ENCODE measurements around the gene LMO1. TPM values are rescaled to one million over a fixed set of nuclear protein-coding genes. Genes with fewer than 3 reads are reported as not detected.

LMO1 gene
- total and polyA plus RNA-seq, 4 donors = not detected

- Histone ChIP-seq H3K36me3 (ENCODE audit: control insufficient read depth in 4 of 4, insufficient read depth in 3 of 4, low read depth in 1 of 4, low read length in 3 of 4) (no peaks in the 10 kb centered on the region), H3K4me3 (ENCODE audit: low read depth in 1 of 3, low read length in 3 of 3) (no peak overlapping the region), H3K27me3 (ENCODE audit: control insufficient read depth in 4 of 4, insufficient read depth in 4 of 4, low read length in 3 of 4) (no peaks in the 10 kb centered on the region), H3K9ac (ENCODE audit: low read depth in 1 of 2, low read length in 2 of 2) (no peak overlapping the region), H3K9me3 (ENCODE audit: control insufficient read depth in 4 of 4, low read length in 3 of 4) (no peaks in the 10 kb centered on the region), H3K27ac (ENCODE audit: low read depth in 1 of 2, low read length in 2 of 2) (no peak overlapping the region), H3K4me1 (ENCODE audit: control insufficient read depth in 4 of 4, insufficient read depth in 4 of 4, low read length in 3 of 4) (no peaks in the 10 kb centered on the region)
- no peak for TF ChIP-seq FOXA2 (IDR thresholded peaks at IDR 0.05)
- TF ChIP-seq RXRA (IDR thresholded peaks at IDR 0.05) = no peak
- TF ChIP-seq NR2F2 (IDR thresholded peaks at IDR 0.05) = no peak
- TF ChIP-seq GABPA (IDR thresholded peaks at IDR 0.05 in 1 of 2, conservative IDR thresholded peaks at IDR 0.05 in 1 of 2) = no peak
- TF ChIP-seq YY1 (IDR thresholded peaks at IDR 0.05) = no peak
- TF ChIP-seq REST (IDR thresholded peaks at IDR 0.05) = no peak
- TF ChIP-seq FOXA1 (IDR thresholded peaks at IDR 0.05) = no peak
- TF ChIP-seq ATF3 (IDR thresholded peaks at IDR 0.05) = no peak
- no peak for TF ChIP-seq HNF4A (conservative IDR thresholded peaks at IDR 0.05)
- DNase-seq (ENCODE audit: low spot score) = no peak
- 90% methylated on average over 10 of the region's 10 CpGs for WGBS
Measured at GRCh38 chr11:8237453-8237852, 26.2 kb downstream of the LMO1 start.

- Histone ChIP-seq H3K9ac (ENCODE audit: low read depth in 1 of 2, low read length in 2 of 2) (no peak overlapping the region), H3K9me3 (ENCODE audit: control insufficient read depth in 4 of 4, low read length in 3 of 4) (no peaks in the 10 kb centered on the region), H3K36me3 (ENCODE audit: control insufficient read depth in 4 of 4, insufficient read depth in 3 of 4, low read depth in 1 of 4, low read length in 3 of 4) (no peaks in the 10 kb centered on the region), H3K27ac (ENCODE audit: low read depth in 1 of 2, low read length in 2 of 2) (no peak overlapping the region), H3K4me3 (ENCODE audit: low read depth in 1 of 3, low read length in 3 of 3) (no peak overlapping the region), H3K27me3 (ENCODE audit: control insufficient read depth in 4 of 4, insufficient read depth in 4 of 4, low read length in 3 of 4) (no peaks in the 10 kb centered on the region), H3K4me1 (ENCODE audit: control insufficient read depth in 4 of 4, insufficient read depth in 4 of 4, low read length in 3 of 4) (no peaks in the 10 kb centered on the region)
- no peak for TF ChIP-seq RAD21 (IDR thresholded peaks at IDR 0.05)
- WGBS = 89% methylated on average over 4 of the region's 4 CpGs
- no peak for DNase-seq (ENCODE audit: low spot score)
Measured at GRCh38 chr11:8235925-8236324, 27.8 kb downstream of the LMO1 start.

GRCh38 chr11:8234910-8235309, 28.8 kb downstream of the LMO1 start:
- Histone ChIP-seq H3K9ac (ENCODE audit: low read depth in 1 of 2, low read length in 2 of 2) (no peak overlapping the region), H3K4me3 (ENCODE audit: low read depth in 1 of 3, low read length in 3 of 3) (no peak overlapping the region), H3K9me3 (ENCODE audit: control insufficient read depth in 4 of 4, low read length in 3 of 4) (no peaks in the 10 kb centered on the region), H3K36me3 (ENCODE audit: control insufficient read depth in 4 of 4, insufficient read depth in 3 of 4, low read depth in 1 of 4, low read length in 3 of 4) (no peaks in the 10 kb centered on the region), H3K27me3 (ENCODE audit: control insufficient read depth in 4 of 4, insufficient read depth in 4 of 4, low read length in 3 of 4) (no peaks in the 10 kb centered on the region), H3K27ac (ENCODE audit: low read depth in 1 of 2, low read length in 2 of 2) (no peak overlapping the region), H3K4me1 (ENCODE audit: control insufficient read depth in 4 of 4, insufficient read depth in 4 of 4, low read length in 3 of 4) (no peaks in the 10 kb centered on the region)
- DNase-seq (ENCODE audit: low spot score) = no peak
- 85% methylated on average over 3 of the region's 3 CpGs for WGBS
- TF ChIP-seq NR2F2 (IDR thresholded peaks at IDR 0.05) (no peak), HNF4G (IDR thresholded peaks at IDR 0.05) (no peak), MAX (IDR thresholded peaks at IDR 0.05) (no peak), FOXA1 (IDR thresholded peaks at IDR 0.05) (no peak), REST (IDR thresholded peaks at IDR 0.05) (no peak), EGR1 (IDR thresholded peaks at IDR 0.05; ENCODE audit: low read depth in 2 of 2) (no peak), YY1 (IDR thresholded peaks at IDR 0.05) (no peak), RXRA (IDR thresholded peaks at IDR 0.05) (no peak), SP1 (IDR thresholded peaks at IDR 0.05) (no peak), CTCF (IDR thresholded peaks at IDR 0.05; ENCODE audit: low read depth, low read length, missing input control) (no peak), RAD21 (IDR thresholded peaks at IDR 0.05) (no peak), GABPA (IDR thresholded peaks at IDR 0.05 in 1 of 2, conservative IDR thresholded peaks at IDR 0.05 in 1 of 2) (no peak), ATF3 (IDR thresholded peaks at IDR 0.05) (no peak), JUND (IDR thresholded peaks at IDR 0.05) (no peak), HNF4A (conservative IDR thresholded peaks at IDR 0.05) (no peak)
